GM19452 (cell line): Measurements from ENCODE around the gene NHLRC4.
"Not testable (repeated sequence)": the region's sequence is repeated elsewhere in the genome, so short reads cannot be mapped to it uniquely, and the experiment has no call there.

Experiments
- ATAC-seq: cut with Tn5 transposase; IDR thresholded peaks from one replicate; pipeline ENCODE4 v1.9.1; 2021; ENCODE audit not compliant: unreplicated experiment

The NHLRC4 gene

GRCh38 chr16:596736-597060 lies 29.9 kb downstream of the NHLRC4 start:
- no peak for ATAC-seq

DNA sequence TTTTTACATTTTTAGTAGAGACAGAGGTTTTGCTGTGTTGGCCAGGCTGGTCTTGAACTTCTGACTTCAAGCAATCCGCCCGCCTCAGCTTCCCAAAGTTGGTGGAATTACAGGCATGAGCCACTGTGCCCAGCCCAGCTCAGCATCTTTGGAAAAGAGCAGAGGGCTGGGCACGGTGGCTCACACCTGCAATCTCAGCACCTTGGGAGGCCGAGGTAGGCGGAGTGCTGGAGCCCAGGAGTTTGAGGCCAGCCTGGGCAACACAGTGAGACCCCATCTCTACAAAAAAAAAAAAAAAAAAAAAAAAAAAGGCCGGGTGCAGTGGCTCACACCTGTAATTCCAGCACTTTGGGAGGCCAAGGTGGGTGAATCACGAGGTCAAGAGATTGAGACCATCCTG lies 30.9 kb downstream of the NHLRC4 start:
- ATAC-seq, result not testable (repeated sequence)

GRCh38 chr16:598823-599739 lies 32.3 kb downstream of the NHLRC4 start:
- no peak for ATAC-seq

- ATAC-seq, result no peak
These were observed 34.0 kb downstream of the NHLRC4 start for GRCh38 chr16:600781-601180.

DNA sequence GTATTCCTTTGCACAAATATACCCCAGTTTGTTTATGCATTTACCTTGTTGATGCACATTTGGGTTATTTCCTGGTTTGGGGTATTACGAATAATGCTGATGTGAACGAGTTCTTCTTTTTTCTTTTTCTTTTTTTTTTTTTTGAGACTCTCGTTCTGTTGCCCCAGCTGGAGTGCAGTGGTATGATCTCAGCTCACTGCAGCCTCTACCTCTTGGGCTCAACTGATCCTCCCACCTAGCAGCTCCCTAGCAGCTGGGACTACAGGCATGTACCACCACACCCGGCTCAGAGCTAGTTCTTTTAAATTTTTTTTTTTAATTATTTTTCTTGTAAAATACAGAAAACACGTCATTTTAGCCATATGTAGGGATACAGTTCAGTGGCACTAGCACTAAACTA lies 37.1 kb downstream of the NHLRC4 start:
- no peak for ATAC-seq

- ATAC-seq, result no peak
These were observed 40.0 kb downstream of the NHLRC4 start for GRCh38 chr16:606656-607307.

- ATAC-seq, result no peak
These were observed 41.2 kb downstream of the NHLRC4 start for GRCh38 chr16:608019-608418.

DNA sequence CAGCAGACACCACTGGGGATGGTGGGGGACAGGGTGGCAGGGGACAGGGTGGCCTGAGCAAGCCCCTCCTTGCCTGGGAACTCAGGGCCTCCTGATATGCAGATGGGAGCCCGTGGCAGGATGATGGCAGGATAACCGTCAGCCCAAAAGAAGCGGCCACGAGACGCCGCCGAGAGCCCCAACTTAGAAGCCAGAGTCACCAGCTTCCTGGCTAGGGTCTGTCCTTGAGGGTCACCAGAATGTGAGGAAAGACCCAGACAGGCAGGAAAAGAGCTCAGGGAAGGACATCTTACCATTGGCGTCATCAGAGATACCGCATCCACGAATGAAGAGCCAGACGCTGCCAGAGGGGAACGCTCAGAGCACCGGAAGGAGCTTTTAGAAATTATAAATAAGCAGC lies 42.5 kb downstream of the NHLRC4 start:
- no peak for ATAC-seq

DNA sequence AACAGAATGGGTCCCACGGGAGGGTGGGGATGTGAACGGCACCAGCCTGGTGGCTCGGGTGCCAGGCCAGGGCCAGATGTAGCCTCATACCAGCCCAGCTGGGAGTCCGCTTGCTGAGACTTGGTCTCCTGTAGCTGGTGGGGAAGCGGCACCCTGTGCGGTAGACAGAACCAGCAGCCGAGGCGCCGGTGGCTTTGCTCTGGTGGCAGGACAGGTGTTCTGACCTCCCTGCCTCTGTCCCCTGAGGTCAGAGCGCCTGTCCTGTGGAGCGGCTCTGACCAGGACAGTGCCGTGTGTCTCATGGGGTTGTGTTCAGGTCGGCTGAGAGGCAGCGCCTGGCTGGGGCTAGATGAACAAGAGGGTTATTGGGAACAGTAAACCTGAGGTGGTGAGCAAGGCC lies 43.2 kb downstream of the NHLRC4 start:
- no peak for ATAC-seq

DNA sequence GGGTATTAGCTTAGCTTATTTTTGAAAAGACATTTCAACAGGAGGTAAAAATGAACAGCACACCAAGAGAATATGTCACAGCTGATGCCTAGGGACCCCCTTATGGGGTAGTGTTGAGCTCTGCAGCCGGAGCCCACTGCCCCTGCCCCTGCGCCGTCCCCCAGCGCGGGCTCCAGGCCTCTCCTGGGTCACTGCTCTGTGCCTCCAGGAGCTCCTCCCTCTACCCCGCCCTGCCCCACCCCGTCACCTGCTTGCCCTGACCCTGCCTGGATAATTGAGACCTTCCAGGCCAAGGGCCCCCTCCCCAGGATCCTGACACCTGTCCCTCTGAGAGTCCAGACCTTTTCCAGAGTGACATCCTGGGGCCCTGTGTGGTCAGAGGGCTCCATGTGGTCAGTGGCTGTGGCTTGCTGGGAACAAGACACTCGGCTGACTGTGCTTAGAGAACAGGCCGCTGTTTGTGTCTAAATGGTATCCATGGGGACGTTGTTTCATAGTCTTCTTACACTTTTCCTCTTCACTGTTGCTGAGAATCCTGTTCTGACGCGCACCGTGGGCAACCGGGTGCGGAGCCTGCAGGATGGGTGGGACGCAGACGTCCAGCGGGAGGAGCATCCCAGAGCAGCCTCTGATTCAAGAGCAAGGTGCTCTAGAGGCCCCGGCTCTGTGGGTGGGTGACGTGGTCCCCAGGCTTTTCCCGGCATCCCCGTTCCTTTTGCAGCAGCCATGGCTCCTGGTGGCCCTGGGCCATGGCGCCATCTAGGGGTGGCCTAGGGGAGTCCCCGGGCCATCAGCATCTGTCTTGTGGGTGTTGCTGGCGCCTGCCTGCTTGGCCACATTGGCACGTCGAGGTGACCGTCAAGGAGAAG lies 43.9 kb downstream of the NHLRC4 start:
- no peak for ATAC-seq

- no peak for ATAC-seq
These were observed 48.3 kb downstream of the NHLRC4 start for GRCh38 chr16:615122-615521.

GRCh38 chr16:616733-617586 lies 50.2 kb downstream of the NHLRC4 start:
- ATAC-seq, result no peak

- ATAC-seq, result no peak
These were observed 51.0 kb downstream of the NHLRC4 start for GRCh38 chr16:617855-618254.
